C1 segment of cervical spinal cord (tissue), 14 donors: Measurements from ENCODE around the gene FAM174C.
"Not testable (repeated sequence)": the region's sequence is repeated elsewhere in the genome, so short reads cannot be mapped to it uniquely, and the experiment has no call there.

Experiments used
- DNase-seq, 14 donors: peaks; one replicate each; lab custom pipeline; 2025; lab: John Stamatoyannopoulos, UW

Gene FAM174C

DNA sequence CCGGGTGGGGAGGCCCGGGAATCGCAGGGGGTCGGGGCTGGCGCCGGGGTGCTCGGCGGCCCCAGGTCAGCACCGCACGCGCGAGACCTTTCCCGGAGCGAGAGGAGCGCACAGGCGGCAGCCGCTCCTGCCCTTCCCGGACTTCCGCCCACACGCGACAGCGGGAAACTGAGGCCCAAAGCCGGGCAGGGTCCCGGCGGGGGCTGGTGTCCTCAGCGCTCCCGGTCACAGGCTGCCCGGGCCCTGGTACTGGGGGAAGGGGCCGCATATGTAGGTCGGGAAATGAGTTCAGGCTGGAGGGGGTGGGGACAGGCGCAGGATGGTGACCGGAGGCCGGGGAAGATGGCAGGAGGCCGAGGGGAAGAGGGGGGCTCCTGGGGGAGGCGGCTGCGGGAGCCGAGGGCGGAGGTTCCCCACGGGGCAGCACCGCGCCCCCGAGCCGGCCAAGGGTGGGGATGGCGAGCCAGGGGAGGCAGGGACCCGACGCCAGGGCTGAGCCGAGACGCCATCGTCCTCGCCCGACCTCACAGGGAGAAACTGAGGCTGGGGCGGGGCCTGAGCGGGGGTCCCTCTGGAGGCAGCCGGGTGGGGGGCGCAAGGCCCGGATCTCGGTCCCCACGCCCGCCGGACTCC, 38.2 kb upstream of the FAM174C start:
- DNase-seq, result peak in 5 of 14 donors; percentile 13 to 57 (median 35)

- DNase-seq, result peak in 5 of 14 donors; percentile 32 to 63 (median 36)
These were observed 37.5 kb upstream of the FAM174C start, which contains the start of gene CBARP for GRCh38 chr19:1237754-1238368. TSS of gene CBARP (minus strand) at chr19:1238005. CDS start at chr19:1236100, 1,905 bp downstream.

DNA sequence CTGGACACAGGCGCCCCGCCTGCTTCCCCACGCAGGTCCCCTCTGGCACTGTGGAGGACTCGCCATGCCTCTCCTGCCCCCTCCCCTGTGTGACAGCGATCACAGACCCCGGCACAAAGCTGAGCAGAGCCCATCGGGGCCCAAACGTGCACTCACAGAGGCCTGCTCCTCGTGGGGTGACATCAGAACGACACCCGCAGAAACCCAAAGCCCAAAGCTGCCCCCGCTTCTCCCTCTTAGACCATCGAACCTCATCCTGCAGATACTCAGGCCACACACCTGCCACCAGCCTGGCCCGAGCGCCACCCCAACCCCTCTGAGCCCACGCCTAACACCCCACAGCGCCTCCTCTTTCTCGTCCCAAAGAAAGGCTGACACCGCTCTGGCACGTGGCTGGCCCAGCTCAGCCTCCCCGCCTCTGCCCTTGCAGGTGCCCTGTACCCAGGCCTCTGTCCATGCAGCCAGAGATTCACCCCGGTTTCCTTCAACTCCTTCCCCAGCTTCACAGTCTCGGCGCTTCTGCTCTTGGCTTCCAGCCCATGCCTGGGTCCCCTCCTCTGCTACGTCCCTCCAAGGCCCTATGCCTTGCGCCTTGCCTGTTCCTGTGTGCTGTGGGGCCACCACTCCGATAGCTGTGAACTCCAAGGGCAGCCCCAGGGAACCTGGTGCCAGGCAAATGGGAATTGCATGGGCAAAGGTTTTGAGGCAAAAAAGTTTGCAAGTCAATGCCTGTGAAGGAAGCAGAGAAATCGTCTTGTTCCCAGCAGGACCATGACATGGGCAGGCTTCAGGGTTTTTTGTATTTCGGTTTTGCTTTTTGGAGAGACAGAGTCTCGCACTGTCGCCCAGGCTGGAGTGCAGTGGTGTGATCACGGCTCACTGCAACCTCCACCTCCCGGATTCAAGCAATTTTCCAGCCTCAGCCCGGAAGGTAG, 36.7 kb upstream of the FAM174C start:
- peak in 5 of 14 donors; percentile 22 to 51 (median 37) for DNase-seq

GRCh38 chr19:1239420-1239795, 35.9 kb upstream of the FAM174C start:
- DNase-seq, result peak in 1 of 14 donors; percentile 58

- peak in 13 of 14 donors; percentile 23 to 86 (median 71) for DNase-seq
These were observed 35.3 kb upstream of the FAM174C start for GRCh38 chr19:1239796-1240737.

DNA sequence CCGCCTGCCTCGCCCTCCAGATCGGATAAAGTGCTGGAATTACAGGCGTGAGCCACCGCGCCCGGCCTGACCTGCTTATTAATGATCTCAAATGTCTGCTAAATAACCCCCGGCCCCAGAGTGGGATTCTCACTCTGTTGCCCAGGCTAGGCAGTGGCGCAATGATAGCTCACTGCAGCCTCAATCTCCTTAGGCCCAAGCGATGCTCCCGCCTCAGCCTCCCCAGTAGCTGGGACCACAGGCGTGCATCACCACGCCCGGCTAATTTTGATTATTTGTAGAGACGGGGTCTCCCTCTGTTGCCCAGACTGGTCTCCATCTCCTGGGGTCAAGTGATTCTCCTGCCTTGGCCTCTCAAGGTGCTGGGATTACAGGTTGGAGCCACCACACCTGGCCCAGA, 34.4 kb upstream of the FAM174C start:
- no peak for DNase-seq

GRCh38 chr19:1241417-1242095, 33.8 kb upstream of the FAM174C start, which contains the start of gene ATP5F1D:
TSS of gene ATP5F1D (plus strand) at chr19:1241751. CDS start at chr19:1241851, 100 bp downstream.
- DNase-seq, result peak; percentile 27 to 92 (median 88)

DNA sequence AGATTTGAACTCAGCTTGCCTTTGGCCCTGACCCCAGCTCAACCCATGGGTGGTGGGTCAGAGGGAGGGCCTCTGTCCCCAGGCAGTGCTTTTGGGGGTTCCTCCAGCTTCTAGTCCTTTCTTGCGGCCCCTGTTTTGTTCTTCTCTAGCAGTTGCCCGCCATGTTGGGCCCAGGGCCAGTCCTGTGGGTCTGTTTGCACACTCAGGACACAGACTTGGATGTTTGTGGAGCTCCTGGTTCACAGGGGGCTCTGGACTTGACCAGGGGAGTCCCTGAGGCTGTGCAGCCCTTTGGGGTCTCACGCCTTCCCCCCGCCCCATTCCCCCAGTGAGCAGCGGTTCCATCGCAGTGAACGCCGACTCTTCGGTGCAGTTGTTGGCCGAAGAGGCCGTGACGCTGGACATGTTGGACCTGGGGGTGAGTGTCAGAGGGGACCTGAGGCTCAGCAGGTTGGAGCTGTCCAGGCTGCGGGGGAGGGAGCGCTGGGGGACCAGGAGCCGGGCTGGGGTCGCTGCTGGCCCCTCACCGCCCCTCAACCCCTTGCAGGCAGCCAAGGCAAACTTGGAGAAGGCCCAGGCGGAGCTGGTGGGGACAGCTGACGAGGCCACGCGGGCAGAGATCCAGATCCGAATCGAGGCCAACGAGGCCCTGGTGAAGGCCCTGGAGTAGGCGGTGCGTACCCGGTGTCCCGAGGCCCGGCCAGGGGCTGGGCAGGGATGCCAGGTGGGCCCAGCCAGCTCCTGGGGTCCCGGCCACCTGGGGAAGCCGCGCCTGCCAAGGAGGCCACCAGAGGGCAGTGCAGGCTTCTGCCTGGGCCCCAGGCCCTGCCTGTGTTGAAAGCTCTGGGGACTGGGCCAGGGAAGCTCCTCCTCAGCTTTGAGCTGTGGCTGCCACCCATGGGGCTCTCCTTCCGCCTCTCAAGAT, 31.3 kb upstream of the FAM174C start:
- peak in 12 of 14 donors; percentile 56 to 87 (median 78) for DNase-seq

GRCh38 chr19:1244693-1245451, 30.5 kb upstream of the FAM174C start:
- DNase-seq, result peak in 5 of 14 donors; percentile 32 to 54 (median 48)

DNA sequence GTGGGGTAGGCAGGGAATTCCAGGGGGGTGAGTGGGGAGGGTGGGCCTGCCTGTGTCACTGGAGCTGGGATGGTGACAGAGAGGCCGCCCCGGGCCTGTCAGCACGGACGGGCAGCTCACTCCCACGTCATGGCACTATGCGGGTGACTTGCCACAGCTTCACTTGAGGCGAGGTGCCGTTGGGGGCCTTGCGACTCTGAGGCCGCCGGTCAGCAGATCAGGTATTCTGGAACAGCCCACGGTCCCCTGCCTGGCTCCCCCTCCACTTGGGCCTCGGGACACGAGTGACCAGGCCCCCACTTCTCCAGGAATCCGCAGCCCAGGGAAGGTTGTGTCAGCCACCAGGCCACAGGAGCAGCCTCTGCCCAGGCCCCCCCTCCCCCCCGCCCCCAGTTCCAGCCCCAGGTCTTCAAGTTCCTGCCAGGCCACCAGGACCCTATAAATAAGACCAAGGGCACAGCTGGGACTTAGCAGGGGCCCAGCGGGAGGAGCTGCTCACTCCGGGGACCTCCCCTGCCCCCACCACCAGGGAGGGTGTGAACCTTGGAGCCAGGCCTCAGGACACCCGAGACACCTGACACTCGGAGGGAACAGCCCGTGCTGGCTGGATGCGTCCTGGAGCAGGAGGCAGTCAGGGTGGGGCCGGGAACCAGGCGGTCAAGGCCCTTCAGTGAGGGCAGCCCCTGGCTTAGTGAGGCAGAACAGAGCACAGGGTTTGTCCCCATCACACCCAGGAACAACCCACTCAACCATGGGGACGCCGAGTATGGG, 29.7 kb upstream of the FAM174C start:
- DNase-seq, result peak in 4 of 14 donors; percentile 28 to 51 (median 30)

DNA sequence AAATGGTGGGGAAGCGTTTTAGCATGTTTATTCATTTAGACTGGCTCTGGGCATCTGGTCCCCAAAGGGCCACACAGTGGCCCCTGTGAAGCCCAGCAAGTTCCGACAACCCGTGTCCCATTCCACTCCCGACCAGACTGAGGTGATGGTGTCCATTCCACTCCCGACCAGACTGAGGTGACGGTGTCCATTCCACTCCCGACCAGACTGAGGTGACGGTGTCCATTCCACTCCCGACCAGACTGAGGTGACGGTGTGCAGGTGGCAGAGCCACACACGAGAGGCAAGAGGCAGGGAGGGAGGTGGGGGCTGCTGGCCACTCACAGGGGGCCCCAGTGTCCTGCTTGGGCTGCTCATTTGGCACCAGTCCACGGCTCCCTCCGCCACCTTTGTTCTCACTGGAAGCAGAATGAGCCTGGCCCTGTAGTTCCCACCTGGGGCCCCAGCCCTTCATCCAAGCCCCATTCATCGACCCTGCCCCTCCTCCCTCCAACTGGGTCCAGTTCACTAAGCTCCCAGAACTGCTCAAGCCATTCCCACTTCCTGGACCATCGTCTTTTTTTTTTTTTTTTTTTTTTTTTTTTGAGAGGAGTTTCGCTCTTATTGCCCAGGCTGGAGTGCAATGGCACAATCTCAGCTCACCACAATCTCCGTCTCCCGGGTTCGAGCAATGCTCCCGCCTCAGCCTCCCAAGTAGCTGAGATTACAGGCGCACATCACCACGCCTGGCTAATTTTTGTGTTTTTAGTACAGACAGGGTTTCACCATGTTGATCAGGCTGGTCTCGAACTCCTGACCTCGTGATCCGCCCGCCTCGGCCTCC, 28.9 kb upstream of the FAM174C start:
- not testable (repeated sequence) for DNase-seq

DNA sequence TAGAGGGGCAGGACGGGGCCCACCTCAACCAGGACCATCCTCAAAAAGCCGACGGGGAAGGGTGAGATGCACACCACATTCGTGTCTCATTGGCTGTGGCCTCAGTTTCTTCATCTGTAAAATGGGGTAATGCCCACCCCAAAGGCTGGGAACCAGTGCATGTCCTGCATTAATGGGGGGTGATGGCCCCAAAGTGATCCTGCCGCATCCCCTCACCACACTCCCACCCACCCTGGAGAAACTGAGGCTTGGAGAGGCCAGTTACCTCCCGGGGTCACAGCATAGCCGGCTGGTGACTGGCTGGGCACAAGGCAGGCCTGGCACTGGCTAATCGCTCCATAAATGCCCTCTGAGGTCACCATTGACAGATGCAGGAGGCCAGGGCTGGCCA, 27.6 kb upstream of the FAM174C start:
- no peak for DNase-seq

GRCh38 chr19:1248139-1248785, 27.1 kb upstream of the FAM174C start, which contains the start of gene MIDN:
TSS of gene MIDN (plus strand) at chr19:1248583. CDS start at chr19:1250297, 1,714 bp downstream.
- peak in 12 of 14 donors; percentile 57 to 91 (median 80) for DNase-seq

DNA sequence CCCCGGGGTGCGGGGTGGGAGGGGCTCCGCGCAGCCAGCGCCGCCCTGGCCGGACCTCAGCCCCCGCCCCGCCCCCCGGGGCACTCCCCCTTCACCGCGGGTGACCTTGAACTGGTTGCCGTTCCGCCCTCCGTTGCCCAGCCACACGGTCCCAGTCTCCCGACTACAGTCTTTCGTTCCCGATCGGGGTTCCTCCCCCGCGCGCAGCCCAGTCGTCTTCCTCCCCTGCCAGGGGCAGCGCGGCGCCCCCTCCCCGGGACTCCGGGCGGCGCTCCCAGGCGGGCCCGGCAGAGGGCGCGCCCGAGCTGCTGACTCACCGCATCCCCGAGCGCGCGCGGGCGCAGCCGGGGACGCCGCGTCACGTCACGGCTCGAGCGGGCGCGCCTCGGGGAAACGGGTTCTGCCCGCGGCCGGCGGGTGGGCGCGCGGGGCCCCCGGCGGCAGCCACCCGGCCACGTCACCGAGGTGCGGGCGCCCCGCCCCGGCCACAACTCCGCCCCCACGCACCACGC, 26.5 kb upstream of the FAM174C start:
- peak in 13 of 14 donors; percentile 27 to 91 (median 81) for DNase-seq

GRCh38 chr19:1249298-1249989, 25.9 kb upstream of the FAM174C start:
- peak in 13 of 14 donors; percentile 41 to 95 (median 88) for DNase-seq
